GM12875 (cell line): Measurements from ENCODE around the gene TOB1.

Source experiments
- H3K4me3 ChIP-seq: one replicate; pipeline ENCODE4 v1.5.1; 2011; ENCODE audit warnings: low read depth, low read length, control low read depth
- TF ChIP-seq, protein P1 (sequence below): IDR thresholded peaks from 2 replicates; pipeline ENCODE4 v1.5.1; 2011; ENCODE audit warnings: low read depth, mild to moderate bottlenecking, control low read depth, inconsistent platforms, low read length, moderate library complexity, borderline replicate concordance; ENCODE audit not compliant: insufficient read depth

TOB1 gene, protein sequence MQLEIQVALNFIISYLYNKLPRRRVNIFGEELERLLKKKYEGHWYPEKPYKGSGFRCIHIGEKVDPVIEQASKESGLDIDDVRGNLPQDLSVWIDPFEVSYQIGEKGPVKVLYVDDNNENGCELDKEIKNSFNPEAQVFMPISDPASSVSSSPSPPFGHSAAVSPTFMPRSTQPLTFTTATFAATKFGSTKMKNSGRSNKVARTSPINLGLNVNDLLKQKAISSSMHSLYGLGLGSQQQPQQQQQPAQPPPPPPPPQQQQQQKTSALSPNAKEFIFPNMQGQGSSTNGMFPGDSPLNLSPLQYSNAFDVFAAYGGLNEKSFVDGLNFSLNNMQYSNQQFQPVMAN

DNA sequence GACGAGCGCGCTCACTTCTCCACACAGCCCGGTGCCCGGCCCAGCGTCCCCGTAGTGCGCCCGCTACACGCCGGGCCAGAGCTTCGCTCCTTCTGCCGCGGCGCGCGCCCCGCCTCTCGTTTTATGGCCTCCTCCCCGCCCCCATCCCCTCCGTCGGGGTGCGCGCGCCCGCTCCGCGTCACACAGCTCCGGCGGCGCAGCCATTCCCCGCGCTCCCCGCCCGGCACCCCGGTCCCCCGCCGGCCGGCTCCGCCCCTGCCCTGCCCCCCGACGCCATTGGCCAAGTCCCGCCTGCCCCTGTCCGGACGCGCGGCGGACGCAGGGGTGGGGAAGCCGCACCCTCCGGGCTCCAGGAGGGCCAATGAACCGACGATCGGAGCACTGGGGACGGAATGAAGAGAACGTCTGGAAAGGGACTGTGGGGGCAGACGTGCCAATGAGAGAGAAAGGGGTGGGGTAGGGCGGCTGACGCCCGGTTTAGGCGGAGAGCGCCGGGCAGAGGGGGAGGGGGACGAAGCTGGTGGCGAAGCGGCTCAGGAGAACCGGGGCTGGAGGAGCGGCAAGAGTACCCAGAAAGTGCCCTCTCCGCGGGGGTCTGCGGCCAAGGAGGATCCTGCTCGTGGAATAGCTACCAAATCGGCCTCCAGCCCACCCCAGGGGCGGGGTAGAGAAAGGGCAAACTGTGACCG, at the start of gene TOB1:
TSS of gene TOB1 (minus strand) at position 94 of the 689 bp plus-strand sequence. CDS start 2,337 bp downstream, outside the sequence.
- H3K4me3 ChIP-seq = peak within 1 kb of the TSS; percentile 80
- TF ChIP-seq, protein P1, sequence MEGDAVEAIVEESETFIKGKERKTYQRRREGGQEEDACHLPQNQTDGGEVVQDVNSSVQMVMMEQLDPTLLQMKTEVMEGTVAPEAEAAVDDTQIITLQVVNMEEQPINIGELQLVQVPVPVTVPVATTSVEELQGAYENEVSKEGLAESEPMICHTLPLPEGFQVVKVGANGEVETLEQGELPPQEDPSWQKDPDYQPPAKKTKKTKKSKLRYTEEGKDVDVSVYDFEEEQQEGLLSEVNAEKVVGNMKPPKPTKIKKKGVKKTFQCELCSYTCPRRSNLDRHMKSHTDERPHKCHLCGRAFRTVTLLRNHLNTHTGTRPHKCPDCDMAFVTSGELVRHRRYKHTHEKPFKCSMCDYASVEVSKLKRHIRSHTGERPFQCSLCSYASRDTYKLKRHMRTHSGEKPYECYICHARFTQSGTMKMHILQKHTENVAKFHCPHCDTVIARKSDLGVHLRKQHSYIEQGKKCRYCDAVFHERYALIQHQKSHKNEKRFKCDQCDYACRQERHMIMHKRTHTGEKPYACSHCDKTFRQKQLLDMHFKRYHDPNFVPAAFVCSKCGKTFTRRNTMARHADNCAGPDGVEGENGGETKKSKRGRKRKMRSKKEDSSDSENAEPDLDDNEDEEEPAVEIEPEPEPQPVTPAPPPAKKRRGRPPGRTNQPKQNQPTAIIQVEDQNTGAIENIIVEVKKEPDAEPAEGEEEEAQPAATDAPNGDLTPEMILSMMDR = no peak

DNA sequence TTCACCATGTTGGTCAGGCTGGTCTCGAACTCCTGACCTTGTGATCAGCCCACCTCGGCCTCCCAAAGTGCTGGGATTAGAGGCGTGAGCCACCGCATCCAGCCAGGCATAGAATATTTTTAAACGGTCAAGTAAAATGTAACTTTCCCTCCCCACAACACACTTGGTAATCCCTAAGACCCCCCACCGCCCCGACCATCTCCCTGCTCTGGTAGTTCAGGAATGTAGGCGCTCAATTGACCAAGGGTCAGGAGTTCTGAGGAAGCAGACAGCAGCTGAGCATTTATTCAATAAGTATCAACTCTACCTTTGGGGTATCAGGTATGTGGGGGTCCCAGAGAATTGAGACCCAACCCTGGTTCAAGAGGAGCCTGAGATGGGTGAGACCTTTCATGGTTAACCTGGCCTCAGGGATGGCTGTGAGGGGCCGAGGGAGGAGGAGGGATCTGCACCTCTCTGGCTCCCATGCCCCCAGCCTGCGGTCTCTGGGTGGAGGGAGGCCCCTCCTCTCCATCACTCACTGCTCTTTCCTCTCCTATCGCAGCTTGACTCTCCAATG, 48.4 kb upstream of the TOB1 start:
- H3K4me3 ChIP-seq = no peak overlapping the region
- TF ChIP-seq, protein P1 = no peak

DNA sequence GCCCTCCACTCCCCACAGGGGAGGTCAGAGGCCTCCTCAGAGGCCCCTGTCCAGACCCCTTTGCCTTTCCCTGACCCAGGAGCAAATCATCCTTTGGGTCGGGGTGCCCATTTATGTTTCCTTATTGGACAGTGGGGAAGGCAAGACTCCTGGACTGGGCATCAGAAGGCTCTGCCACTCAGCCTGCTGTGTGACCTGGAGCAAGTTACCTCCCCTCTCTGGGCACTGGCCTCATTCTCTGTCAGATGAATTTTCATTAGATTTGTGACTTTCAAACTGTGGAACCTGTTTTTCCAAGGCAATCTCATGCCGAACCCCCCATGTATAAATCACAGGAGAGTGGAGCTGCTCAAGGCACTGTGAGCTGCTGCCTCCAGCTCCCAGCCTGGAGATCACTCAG, 47.0 kb upstream of the TOB1 start:
- TF ChIP-seq, protein P1 = no peak

DNA sequence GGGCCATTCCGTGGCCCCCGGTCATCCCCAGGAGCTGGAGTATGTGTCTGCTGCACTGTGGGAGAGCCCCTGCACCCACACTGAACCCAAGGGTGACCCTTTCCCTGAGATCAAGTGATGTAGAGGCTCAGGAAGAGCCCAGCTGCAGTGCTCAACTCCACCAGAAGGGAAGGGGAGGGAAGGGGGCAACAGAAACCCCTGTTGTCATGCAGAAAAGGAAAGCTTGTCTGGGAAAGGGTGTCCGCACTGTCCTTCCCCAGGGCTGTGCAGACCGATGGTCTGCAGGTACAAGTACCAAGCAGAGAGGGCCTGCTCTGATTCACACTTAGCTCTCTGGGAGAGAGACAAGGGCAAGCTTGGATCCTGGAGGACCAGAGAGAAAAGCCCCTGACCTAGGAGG, 45.7 kb upstream of the TOB1 start:
- H3K4me3 ChIP-seq = no peak overlapping the region
- TF ChIP-seq, protein P1 = no peak

More for the DNA sequence above, 47.0 kb upstream of the TOB1 start:
- H3K4me3 ChIP-seq = no peak overlapping the region

DNA sequence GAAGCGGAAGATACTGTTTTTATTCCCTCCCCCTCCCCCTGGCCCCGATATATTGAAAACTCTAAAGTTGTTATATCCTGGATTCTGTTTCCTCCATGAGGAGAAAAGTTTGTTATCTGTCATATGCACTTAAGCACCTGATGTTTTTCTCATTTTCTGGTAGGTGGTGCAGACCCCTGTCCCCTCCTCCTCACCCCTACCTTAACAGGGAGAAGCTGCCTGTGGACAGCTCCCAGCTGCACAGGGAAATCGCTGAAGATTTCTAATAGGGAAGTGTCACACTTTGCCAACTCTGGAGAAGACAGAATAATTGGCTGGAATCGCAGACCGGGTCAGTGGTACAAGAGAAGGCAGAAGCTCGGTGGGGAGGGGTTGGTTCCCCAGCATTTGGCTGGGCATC, 45.3 kb upstream of the TOB1 start:
- TF ChIP-seq, protein P1 = no peak
- H3K4me3 ChIP-seq = no peak overlapping the region

DNA sequence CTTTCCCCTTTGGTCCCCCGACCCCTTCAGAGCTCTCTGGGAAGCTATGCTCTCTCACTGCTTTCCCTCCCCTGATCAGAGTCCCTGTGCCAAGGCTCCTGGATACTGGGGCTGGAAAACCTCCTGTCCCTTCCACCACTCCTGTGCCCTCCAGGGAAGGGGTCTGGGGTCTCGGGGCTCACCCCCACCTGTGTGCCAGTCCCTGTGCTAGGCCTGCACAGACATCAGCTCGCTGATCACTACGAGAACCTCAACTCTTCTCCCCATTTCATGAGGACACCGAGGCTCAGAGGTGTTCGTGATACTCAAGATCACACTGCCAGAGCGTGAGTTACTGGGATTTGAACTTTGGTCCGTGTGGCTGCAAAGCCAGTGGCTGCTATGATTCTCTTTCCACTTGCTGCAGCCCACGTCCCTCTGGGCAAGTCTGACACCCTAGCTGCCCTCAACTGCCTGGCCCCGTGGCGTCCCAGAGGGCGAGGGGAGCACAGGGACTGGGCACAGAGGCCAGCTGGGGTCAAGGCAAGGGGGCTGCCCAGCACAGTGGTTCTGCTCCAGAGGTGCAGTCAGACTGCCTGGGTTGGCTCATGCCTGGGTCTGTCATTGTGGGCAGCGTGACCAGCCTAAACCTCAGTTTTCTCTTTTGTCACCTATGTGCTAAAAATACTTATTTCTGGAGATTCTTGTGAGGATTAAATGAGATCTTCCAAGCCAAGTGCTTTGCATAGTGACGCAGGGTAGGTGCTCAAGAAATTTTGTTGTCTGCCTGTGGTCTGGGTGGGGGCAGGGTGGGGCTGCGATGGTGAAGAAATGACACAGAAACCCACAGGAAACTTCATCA, 43.8 kb upstream of the TOB1 start:
- no peak overlapping the region for H3K4me3 ChIP-seq
- TF ChIP-seq, protein P1 = no peak
